OCI-LY7 (cell line): ENCODE measurements around the gene PRKCA. TPM values are rescaled to one million over a fixed set of nuclear protein-coding genes. Genes with fewer than 3 reads are reported as not detected.

Source experiments
- BruUV-seq: library from RNA; stranded (reverse); fragments of 400-500 nt; replicated peaks from 2 replicates; lab custom pipeline; 2021; lab: Mats Ljungman, UMichigan
- CTCF ChIA-PET: fragments of 300-600 bp; sonication (Branson Sonifier 250); formaldehyde crosslinking; loops from one replicate; lab custom pipeline; 2022; ENCODE audit warnings: antibody characterized with exemption; ENCODE audit not compliant: unreplicated experiment; lab: Charles Lee
- POLR2A ChIA-PET: fragments of 300-600 bp; sonication (Branson Sonifier 250); formaldehyde crosslinking; loops from one replicate; lab custom pipeline; 2022; ENCODE audit warnings: antibody characterized with exemption; lab: Charles Lee
- DNase-seq: peaks from one replicate; pipeline ENCODE4 v3.0.0-alpha.2; 2015; ENCODE audit warnings: low spot score
- H2AFZ ChIP-seq: fragments of 200-600 bp; sonication (generic), shearing (Covaris generic); 2 replicates; pipeline ENCODE4 v1.6.1; 2014; ENCODE audit warnings: mild to moderate bottlenecking, antibody characterized with exemption, low read length, moderate library complexity
- H3K27ac ChIP-seq: fragments of 200-600 bp; sonication (generic); 2 replicates; pipeline ENCODE4 v1.5.1; 2014; ENCODE audit warnings: mixed run types, low read depth, mild to moderate bottlenecking, moderate library complexity, low read length, inconsistent platforms; ENCODE audit not compliant: poor library complexity, severe bottlenecking
- H3K36me3 ChIP-seq: fragments of 200-600 bp; sonication (generic); 2 replicates; pipeline ENCODE4 v1.6.1; 2014; ENCODE audit warnings: mild to moderate bottlenecking, antibody characterized with exemption, low read length, moderate library complexity, mixed read lengths; ENCODE audit not compliant: insufficient read depth
- H3K4me1 ChIP-seq: fragments of 200-600 bp; sonication (generic); 2 replicates; pipeline ENCODE4 v1.5.1; 2014; ENCODE audit warnings: mild to moderate bottlenecking, low read length; ENCODE audit not compliant: insufficient read depth, poor library complexity, severe bottlenecking
- H3K4me2 ChIP-seq: fragments of 200-600 bp; sonication (generic); 2 replicates; pipeline ENCODE4 v1.6.1; 2014; ENCODE audit warnings: mild to moderate bottlenecking, low read length
- H3K4me3 ChIP-seq: fragments of 200-600 bp; sonication (generic); 2 replicates; pipeline ENCODE4 v1.5.1; 2014; ENCODE audit warnings: mild to moderate bottlenecking, low read depth, low read length; ENCODE audit not compliant: poor library complexity, severe bottlenecking
- H3K79me2 ChIP-seq: fragments of 200-600 bp; sonication (generic); 2 replicates; pipeline ENCODE4 v1.6.1; 2016; ENCODE audit warnings: low read depth, mild to moderate bottlenecking, low read length, moderate library complexity, mixed read lengths; ENCODE audit not compliant: insufficient read depth
- H3K9me2 ChIP-seq: fragments of 200-600 bp; sonication (generic); 2 replicates; pipeline ENCODE4 v1.6.1; 2016; ENCODE audit warnings: mild to moderate bottlenecking, low read length, mixed read lengths; ENCODE audit not compliant: insufficient read depth
- H3K9me3 ChIP-seq: fragments of 200-600 bp; sonication (generic); 2 replicates; pipeline ENCODE4 v1.6.1; 2014; ENCODE audit warnings: mild to moderate bottlenecking, mixed run types, low read length, mixed read lengths
- H4K20me1 ChIP-seq: fragments of 200-600 bp; sonication (generic); 2 replicates; pipeline ENCODE4 v1.6.1; 2014; ENCODE audit warnings: mild to moderate bottlenecking, antibody characterized with exemption, low read length, moderate library complexity, mixed read lengths; ENCODE audit not compliant: insufficient read depth
- EZH2phosphoT487 ChIP-seq: fragments of 200-600 bp; sonication (generic); IDR thresholded peaks from 2 replicates; pipeline ENCODE4 v1.6.1; 2018; ENCODE audit warnings: low read depth, borderline replicate concordance, mild to moderate bottlenecking, mixed run types, antibody characterized with exemption, low read length, moderate library complexity, mixed read lengths
- intact Hi-C: fragments of 100-400 bp; cut with micrococcal nuclease; formaldehyde crosslinking; loops from one replicate; pipeline ENCODE4 v1.10.0; 2022; ENCODE audit not compliant: unreplicated experiment
- total RNA-seq, 2 experiments: library from RNA; depleted of rRNA in 1 of 2; stranded (reverse); fragments of >200 nt in 1 of 2; shearing (Covaris generic) in 1 of 2; gene quantifications; 2 replicates each; pipeline ENCODE4 v1.2.3, GENCODE V29; 2014 to 2022
- TF ChIP-seq, protein P1 (sequence below): fragments of 200-600 bp; sonication (generic); conservative IDR thresholded peaks from 2 replicates; pipeline ENCODE4 v1.5.1; 2014; ENCODE audit warnings: mild to moderate bottlenecking, antibody characterized with exemption, low read length, moderate library complexity, mixed read lengths

The PRKCA gene
- total RNA-seq, 2 experiments from 2014 or later, result 6.6 to 32.1 TPM

DNA sequence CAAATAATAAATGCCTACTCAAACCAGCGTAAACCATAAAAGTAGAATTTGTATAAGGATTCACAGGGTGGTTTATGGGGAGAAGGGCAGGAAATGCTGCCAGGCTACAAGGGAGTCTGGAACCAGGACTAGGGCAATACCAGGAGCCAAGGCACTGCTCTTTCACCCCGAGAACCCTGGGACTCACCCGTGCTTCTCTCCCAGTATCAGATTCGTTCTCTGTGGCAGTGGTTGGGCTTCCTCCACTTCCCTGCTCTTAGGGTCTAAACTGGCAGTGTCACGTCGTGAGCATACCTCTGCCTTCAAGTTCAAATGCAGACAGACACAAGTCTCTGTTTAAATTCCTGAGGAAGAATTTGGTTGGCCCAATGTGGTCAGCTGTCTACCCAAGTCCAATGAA lies 49.3 kb downstream of the PRKCA start:
- CTCF ChIA-PET, result no interaction called here
- no peak overlapping the region for H2AFZ ChIP-seq
- intact Hi-C loops, result no loop called here
- H3K4me1 ChIP-seq, result no peaks in the 10 kb centered on the region
- no peak overlapping the region for H3K4me3 ChIP-seq
- no peak for DNase-seq
- H3K9me2 ChIP-seq, result no peaks in the 10 kb centered on the region
- H4K20me1 ChIP-seq, result no peaks in the 10 kb centered on the region; the same call in 1 of the 2 replicates
- H3K4me2 ChIP-seq, result no peak overlapping the region
- H3K9me3 ChIP-seq, result no peaks in the 10 kb centered on the region
- BruUV-seq, result no TSS peak
- POLR2A ChIA-PET, result interaction anchor here (0.6 to 0.7 kb wide), 3 partner anchors 182 to 1632 kb away, joined by 3 to 6 read pairs (median 3); no protein-coding TSS in a partner anchor
- H3K27ac ChIP-seq, result no peak overlapping the region
- H3K36me3 ChIP-seq, result no peaks in the 10 kb centered on the region
- TF ChIP-seq, protein P1, sequence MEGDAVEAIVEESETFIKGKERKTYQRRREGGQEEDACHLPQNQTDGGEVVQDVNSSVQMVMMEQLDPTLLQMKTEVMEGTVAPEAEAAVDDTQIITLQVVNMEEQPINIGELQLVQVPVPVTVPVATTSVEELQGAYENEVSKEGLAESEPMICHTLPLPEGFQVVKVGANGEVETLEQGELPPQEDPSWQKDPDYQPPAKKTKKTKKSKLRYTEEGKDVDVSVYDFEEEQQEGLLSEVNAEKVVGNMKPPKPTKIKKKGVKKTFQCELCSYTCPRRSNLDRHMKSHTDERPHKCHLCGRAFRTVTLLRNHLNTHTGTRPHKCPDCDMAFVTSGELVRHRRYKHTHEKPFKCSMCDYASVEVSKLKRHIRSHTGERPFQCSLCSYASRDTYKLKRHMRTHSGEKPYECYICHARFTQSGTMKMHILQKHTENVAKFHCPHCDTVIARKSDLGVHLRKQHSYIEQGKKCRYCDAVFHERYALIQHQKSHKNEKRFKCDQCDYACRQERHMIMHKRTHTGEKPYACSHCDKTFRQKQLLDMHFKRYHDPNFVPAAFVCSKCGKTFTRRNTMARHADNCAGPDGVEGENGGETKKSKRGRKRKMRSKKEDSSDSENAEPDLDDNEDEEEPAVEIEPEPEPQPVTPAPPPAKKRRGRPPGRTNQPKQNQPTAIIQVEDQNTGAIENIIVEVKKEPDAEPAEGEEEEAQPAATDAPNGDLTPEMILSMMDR, result no peak
- H3K79me2 ChIP-seq, result no peaks in the 10 kb centered on the region

DNA sequence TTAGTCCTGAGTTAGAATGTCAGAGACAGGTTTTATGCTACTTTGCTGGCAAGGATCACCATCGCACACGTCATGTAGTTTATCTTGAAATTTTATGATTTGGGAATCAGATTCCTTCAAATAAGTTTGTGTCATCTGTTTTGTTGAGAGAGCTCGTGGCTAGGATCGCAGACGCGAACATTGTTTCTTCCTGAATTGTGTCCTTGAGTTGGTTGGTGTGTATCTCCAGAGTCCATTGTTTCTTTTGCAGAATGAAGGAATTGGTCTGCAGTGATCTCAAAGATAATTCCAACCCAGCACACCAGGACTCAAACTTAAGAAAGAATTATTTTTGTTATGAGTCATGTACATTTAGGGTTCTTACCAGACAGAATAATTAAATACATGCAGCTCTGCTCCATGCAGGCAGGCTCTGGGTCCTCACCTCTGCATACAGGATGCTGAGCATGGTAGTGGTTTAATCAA lies 51.6 kb downstream of the PRKCA start:
- no peaks in the 10 kb centered on the region for H3K4me1 ChIP-seq
- H4K20me1 ChIP-seq, result peaks cover 3% of the 10 kb centered on the region; the same call in 1 of the 2 replicates
- H3K4me3 ChIP-seq, result no peak overlapping the region
- H3K79me2 ChIP-seq, result no peaks in the 10 kb centered on the region
- H2AFZ ChIP-seq, result no peak overlapping the region
- no peaks in the 10 kb centered on the region for H3K36me3 ChIP-seq
- ChIA-PET CTCF (no interaction called here), POLR2A (no interaction called here)
- no peaks in the 10 kb centered on the region for H3K9me3 ChIP-seq
- H3K9me2 ChIP-seq, result no peaks in the 10 kb centered on the region
- intact Hi-C loops, result no loop called here
- TF ChIP-seq, protein P1, result no peak
- TF ChIP-seq EZH2phosphoT487, result no peak
- H3K4me2 ChIP-seq, result no peak overlapping the region
- no TSS peak for BruUV-seq
- no peak overlapping the region for H3K27ac ChIP-seq
- no peak for DNase-seq

DNA sequence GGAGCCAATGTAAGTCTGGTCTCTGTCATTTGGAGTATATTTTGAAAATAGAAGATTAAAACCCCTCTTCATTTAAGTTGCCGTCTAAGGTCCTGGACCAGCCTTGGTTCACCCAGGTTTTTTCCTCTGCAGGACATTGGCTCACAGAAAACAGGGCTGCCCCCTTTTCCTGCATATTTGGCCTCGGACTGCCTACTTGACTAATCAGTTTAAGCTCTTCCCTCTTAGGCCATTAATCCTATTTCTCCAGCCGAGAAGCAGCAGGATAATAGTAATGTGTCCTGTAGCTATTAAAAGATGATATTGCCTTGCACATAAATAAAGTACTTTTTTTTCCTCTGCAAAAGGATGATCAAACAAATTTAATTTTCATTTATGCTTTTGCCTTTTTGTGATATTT lies 52.1 kb downstream of the PRKCA start:
- TF ChIP-seq, protein P1, result no peak
- no peak for TF ChIP-seq EZH2phosphoT487
- H3K9me2 ChIP-seq, result no peaks in the 10 kb centered on the region
- H3K4me1 ChIP-seq, result no peaks in the 10 kb centered on the region
- peaks cover 3% of the 10 kb centered on the region; the same call in 1 of the 2 replicates for H4K20me1 ChIP-seq
- BruUV-seq, result no TSS peak
- no peaks in the 10 kb centered on the region for H3K36me3 ChIP-seq
- ChIA-PET CTCF (no interaction called here), POLR2A (no interaction called here)
- no peak overlapping the region for H2AFZ ChIP-seq
- DNase-seq, result no peak
- H3K79me2 ChIP-seq, result no peaks in the 10 kb centered on the region
- no peak overlapping the region for H3K4me2 ChIP-seq
- no peaks in the 10 kb centered on the region for H3K9me3 ChIP-seq
- no peak overlapping the region for H3K27ac ChIP-seq
- H3K4me3 ChIP-seq, result no peak overlapping the region
- intact Hi-C loops, result no loop called here
